Effector memory CD4-positive, alpha-beta T cell (primary cell): Measurements from ENCODE around the gene GJA3.

Experiments
- DNase-seq, 3 donors: peaks; one replicate each; pipeline ENCODE4 v3.0.0-alpha.2; 2020
- H3K27ac ChIP-seq: 2 replicates; pipeline ENCODE4 v1.7.0; 2013; ENCODE audit warnings: mild to moderate bottlenecking, low read length, moderate library complexity; ENCODE audit not compliant: insufficient read depth, poor library complexity, severe bottlenecking
- H3K27me3 ChIP-seq: replicated peaks from 2 replicates; pipeline ENCODE4 v1.7.0; 2013; ENCODE audit warnings: mild to moderate bottlenecking, low read length; ENCODE audit not compliant: insufficient read depth, control insufficient read depth, poor library complexity, severe bottlenecking
- H3K36me3 ChIP-seq: 2 replicates; pipeline ENCODE4 v1.7.0; 2013; ENCODE audit warnings: mild to moderate bottlenecking, low read length, moderate library complexity; ENCODE audit not compliant: control insufficient read depth, insufficient read depth
- H3K4me1 ChIP-seq: 2 replicates; pipeline ENCODE4 v1.7.0; 2013; ENCODE audit warnings: low read length, mild to moderate bottlenecking; ENCODE audit not compliant: control insufficient read depth, insufficient read depth, poor library complexity, severe bottlenecking
- H3K4me3 ChIP-seq: 2 replicates; pipeline ENCODE4 v1.7.0; 2013; ENCODE audit warnings: low read length, low read depth, mild to moderate bottlenecking; ENCODE audit not compliant: insufficient read depth, poor library complexity, severe bottlenecking
- H3K9me3 ChIP-seq: 2 replicates; pipeline ENCODE4 v1.7.0; 2013; ENCODE audit warnings: mild to moderate bottlenecking, low read length, moderate library complexity; ENCODE audit not compliant: control insufficient read depth
- total RNA-seq, 3 donors: gene quantifications; one replicate each; lab custom pipeline; 2026; lab: John Stamatoyannopoulos, UW

GJA3 gene
- 0 to 0.58 (median 0.52) reads per million in 3 donors for total RNA-seq

GRCh38 chr13:20160306-20161274 lies at the start of gene GJA3:
GJA3 (minus strand) TSS chr13:20161052; CDS start chr13:20143288, 17,764 bp downstream.
- no peaks in the 10 kb centered on the region for H3K36me3 ChIP-seq
- H3K27ac ChIP-seq = no peak within 1 kb of the TSS
- peaks cover 14% of the 10 kb centered on the region for H3K27me3 ChIP-seq
- H3K4me3 ChIP-seq = peak within 1 kb of the TSS; percentile 56
- peaks cover 6% of the 10 kb centered on the region for H3K4me1 ChIP-seq
- peak; percentile 6 to 22 (median 20) for DNase-seq
- H3K9me3 ChIP-seq = no peaks in the 10 kb centered on the region

- H3K36me3 ChIP-seq = no peaks in the 10 kb centered on the region
- no peaks in the 10 kb centered on the region for H3K9me3 ChIP-seq
- no peak overlapping the region for H3K27ac ChIP-seq
- H3K27me3 ChIP-seq = no peaks in the 10 kb centered on the region
- no peak for DNase-seq
- H3K4me1 ChIP-seq = no peaks in the 10 kb centered on the region
- H3K4me3 ChIP-seq = no peak overlapping the region
These were observed 49.1 kb upstream of the GJA3 start for GRCh38 chr13:20209948-20210347.

GRCh38 chr13:20206698-20207235 lies 45.9 kb upstream of the GJA3 start:
- H3K36me3 ChIP-seq = no peaks in the 10 kb centered on the region
- H3K27me3 ChIP-seq = no peaks in the 10 kb centered on the region
- H3K4me1 ChIP-seq = no peaks in the 10 kb centered on the region
- no peak overlapping the region for H3K27ac ChIP-seq
- no peak overlapping the region for H3K4me3 ChIP-seq
- no peak for DNase-seq
- no peaks in the 10 kb centered on the region for H3K9me3 ChIP-seq

DNA sequence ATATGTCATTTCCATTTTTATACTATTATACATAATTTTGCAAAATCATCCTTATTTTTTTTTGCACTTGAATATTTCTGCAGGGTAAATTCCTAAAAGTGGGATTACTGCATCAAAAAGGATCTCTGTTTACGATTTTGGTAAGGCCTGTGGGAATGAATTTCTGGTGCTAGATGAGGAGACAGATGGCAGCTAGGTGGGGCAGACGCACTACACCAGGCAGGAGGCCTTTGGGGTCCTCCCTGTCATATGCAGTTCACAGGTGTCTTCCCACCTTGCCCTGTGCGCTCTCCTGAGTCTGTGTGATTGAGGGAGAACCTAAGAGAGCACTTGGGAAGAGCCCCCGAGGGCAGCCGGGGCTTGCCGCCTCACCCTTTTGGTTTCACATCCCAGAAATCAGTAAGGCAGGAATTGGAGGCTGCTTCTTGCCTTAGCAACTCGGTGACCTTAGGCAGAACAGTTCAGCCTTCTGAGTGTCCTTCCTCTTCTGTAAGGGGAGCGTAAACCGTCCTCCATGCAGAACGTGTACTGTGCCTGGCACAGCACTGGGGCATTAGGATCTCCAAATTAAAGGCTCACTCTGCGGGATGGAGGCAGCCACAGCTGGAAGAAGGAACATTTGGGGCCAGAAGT lies 45.3 kb upstream of the GJA3 start:
- H3K27ac ChIP-seq = no peak overlapping the region
- no peaks in the 10 kb centered on the region for H3K27me3 ChIP-seq
- H3K4me3 ChIP-seq = no peak overlapping the region
- no peaks in the 10 kb centered on the region for H3K9me3 ChIP-seq
- H3K36me3 ChIP-seq = no peaks in the 10 kb centered on the region
- H3K4me1 ChIP-seq = no peaks in the 10 kb centered on the region
- DNase-seq = no peak

GRCh38 chr13:20198781-20199180 lies 37.9 kb upstream of the GJA3 start:
- no peaks in the 10 kb centered on the region for H3K9me3 ChIP-seq
- no peak for DNase-seq
- peaks cover 33% of the 10 kb centered on the region for H3K27me3 ChIP-seq
- H3K4me3 ChIP-seq = no peak overlapping the region
- no peak overlapping the region for H3K27ac ChIP-seq
- peaks cover 6% of the 10 kb centered on the region for H3K4me1 ChIP-seq
- H3K36me3 ChIP-seq = no peaks in the 10 kb centered on the region

- Histone ChIP-seq H3K27ac (no peak overlapping the region), H3K4me3 (no peak overlapping the region), H3K36me3 (no peaks in the 10 kb centered on the region), H3K27me3 (peaks cover 47% of the 10 kb centered on the region), H3K4me1 (peaks cover 20% of the 10 kb centered on the region), H3K9me3 (no peaks in the 10 kb centered on the region)
- no peak for DNase-seq
These were observed 36.5 kb upstream of the GJA3 start for GRCh38 chr13:20197361-20197834.

- Histone ChIP-seq H3K4me1 (peaks cover 26% of the 10 kb centered on the region), H3K4me3 (no peak overlapping the region), H3K27ac (no peak overlapping the region), H3K9me3 (no peaks in the 10 kb centered on the region), H3K27me3 (peaks cover 56% of the 10 kb centered on the region), H3K36me3 (no peaks in the 10 kb centered on the region)
- DNase-seq = no peak
These were observed 34.9 kb upstream of the GJA3 start for GRCh38 chr13:20195801-20196200.

DNA sequence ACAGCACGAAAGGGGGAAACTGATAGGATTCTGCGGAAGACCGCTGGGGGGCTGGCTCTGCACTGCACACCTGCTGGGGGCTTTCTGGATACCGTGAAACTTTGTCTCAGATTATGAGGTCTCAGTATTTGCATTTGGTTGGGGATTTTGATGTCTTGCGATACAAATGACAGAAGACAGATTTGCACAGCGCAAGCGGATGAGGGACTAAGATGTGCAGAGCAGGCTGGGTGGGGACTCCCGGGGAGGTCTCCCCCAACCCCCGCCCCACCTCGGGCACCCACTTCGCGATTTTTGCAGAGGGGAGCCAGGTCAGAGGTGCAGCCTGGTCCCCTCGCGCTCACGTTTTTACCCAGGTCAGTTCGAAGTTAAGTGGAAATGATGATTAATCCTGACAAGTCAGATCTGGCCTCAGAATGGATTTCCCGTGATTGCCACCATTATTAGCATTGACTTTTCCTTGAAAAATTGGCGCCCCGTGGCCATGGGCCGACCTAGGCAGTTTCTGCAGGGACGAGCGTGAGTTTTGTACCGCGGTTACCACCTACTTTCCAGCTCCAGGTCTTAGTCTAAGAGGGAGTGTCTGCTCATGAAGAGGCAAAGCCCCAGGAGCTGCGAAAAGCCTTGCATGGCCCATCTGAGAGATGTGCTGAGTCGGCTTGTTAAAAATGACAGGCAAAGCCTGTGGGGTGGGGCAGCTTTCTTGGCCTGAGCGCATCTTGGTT lies 33.2 kb upstream of the GJA3 start:
- H3K27me3 ChIP-seq = peaks cover 56% of the 10 kb centered on the region
- no peak overlapping the region for H3K27ac ChIP-seq
- DNase-seq = no peak

GRCh38 chr13:20193162-20193906 lies 32.5 kb upstream of the GJA3 start:
- H3K27me3 ChIP-seq = peaks cover 56% of the 10 kb centered on the region
- no peak for DNase-seq
- H3K9me3 ChIP-seq = no peaks in the 10 kb centered on the region
- H3K27ac ChIP-seq = no peak overlapping the region
- H3K4me3 ChIP-seq = peak overlapping the region; percentile 56
- H3K36me3 ChIP-seq = no peaks in the 10 kb centered on the region
- peaks cover 26% of the 10 kb centered on the region for H3K4me1 ChIP-seq

More for the DNA sequence above, 33.2 kb upstream of the GJA3 start:
- Histone ChIP-seq H3K4me1 (peaks cover 26% of the 10 kb centered on the region), H3K4me3 (peak overlapping the region; percentile 56), H3K36me3 (no peaks in the 10 kb centered on the region), H3K9me3 (no peaks in the 10 kb centered on the region)
